ENCODE results near the gene NR3C1. TPM values are rescaled to one million over a fixed set of nuclear protein-coding genes. Genes with fewer than 3 reads are reported as not detected.

Gene NR3C1
- total RNA-seq, 1 donor from 2014 or later: 44.6 TPM

GRCh38 chr5:143306040-143306439 lies 97.4 kb downstream of the NR3C1 start:
- TF ChIP-seq, protein P1, sequence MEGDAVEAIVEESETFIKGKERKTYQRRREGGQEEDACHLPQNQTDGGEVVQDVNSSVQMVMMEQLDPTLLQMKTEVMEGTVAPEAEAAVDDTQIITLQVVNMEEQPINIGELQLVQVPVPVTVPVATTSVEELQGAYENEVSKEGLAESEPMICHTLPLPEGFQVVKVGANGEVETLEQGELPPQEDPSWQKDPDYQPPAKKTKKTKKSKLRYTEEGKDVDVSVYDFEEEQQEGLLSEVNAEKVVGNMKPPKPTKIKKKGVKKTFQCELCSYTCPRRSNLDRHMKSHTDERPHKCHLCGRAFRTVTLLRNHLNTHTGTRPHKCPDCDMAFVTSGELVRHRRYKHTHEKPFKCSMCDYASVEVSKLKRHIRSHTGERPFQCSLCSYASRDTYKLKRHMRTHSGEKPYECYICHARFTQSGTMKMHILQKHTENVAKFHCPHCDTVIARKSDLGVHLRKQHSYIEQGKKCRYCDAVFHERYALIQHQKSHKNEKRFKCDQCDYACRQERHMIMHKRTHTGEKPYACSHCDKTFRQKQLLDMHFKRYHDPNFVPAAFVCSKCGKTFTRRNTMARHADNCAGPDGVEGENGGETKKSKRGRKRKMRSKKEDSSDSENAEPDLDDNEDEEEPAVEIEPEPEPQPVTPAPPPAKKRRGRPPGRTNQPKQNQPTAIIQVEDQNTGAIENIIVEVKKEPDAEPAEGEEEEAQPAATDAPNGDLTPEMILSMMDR (IDR thresholded peaks at IDR 0.05): no peak
- H3K27ac Mint-ChIP-seq (ENCODE audit: unreplicated experiment): no peak overlapping the region

DNA sequence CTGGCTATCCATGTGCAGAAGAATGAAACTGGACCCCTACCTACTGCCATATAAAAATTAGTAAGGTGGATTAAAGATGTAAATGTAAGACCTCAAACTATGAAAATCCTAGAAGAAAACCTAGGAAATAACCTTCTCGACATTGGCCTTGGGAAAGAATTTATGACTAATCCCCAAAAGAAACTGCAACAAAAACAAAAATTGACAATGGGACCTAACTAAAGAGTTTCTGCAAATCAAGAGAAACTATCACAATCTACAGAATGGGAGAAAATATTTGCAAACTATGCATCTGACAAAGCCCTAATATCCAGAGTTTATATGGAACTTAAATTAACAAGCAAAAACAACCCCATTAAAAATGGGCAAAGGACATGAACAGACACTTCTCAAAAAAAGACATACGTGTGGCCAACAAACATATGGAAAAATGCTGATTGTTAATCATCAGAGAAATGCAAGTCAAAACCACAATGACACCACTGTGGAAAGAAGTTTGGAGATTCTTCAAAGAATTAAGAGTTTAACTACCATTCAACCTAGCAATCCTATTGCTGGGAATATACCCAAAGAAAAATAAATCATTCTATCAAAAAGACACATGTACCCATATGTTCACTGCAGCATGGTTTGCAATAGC lies 98.5 kb downstream of the NR3C1 start:
- peaks cover 31% of the 10 kb centered on the region for H3K36me3 Mint-ChIP-seq (ENCODE audit: low read depth)
- TF ChIP-seq, protein P1 (IDR thresholded peaks at IDR 0.05): no peak
- H3K9me3 Mint-ChIP-seq (ENCODE audit: low read depth): peaks cover 5% of the 10 kb centered on the region
- no peak for DNase-seq (ENCODE audit: low spot score)
- H3K4me1 Mint-ChIP-seq (ENCODE audit: low read depth): peaks cover 63% of the 10 kb centered on the region
- H3K27ac Mint-ChIP-seq (ENCODE audit: unreplicated experiment): no peak overlapping the region
- H3K4me3 Mint-ChIP-seq (ENCODE audit: unreplicated experiment): no peak overlapping the region
- no peaks in the 10 kb centered on the region for H3K27me3 Mint-ChIP-seq (ENCODE audit: low read depth)

More at GRCh38 chr5:143306040-143306439, 97.4 kb downstream of the NR3C1 start:
- peaks cover 24% of the 10 kb centered on the region for H3K36me3 Mint-ChIP-seq (ENCODE audit: low read depth)
- H3K4me3 Mint-ChIP-seq (ENCODE audit: unreplicated experiment): no peak overlapping the region
- no peaks in the 10 kb centered on the region for H3K27me3 Mint-ChIP-seq (ENCODE audit: low read depth)
- no peak for DNase-seq (ENCODE audit: low spot score)
- H3K4me1 Mint-ChIP-seq (ENCODE audit: low read depth): peaks cover 60% of the 10 kb centered on the region
- H3K9me3 Mint-ChIP-seq (ENCODE audit: low read depth): peaks cover 5% of the 10 kb centered on the region

- H3K36me3 Mint-ChIP-seq (ENCODE audit: low read depth): peaks cover 26% of the 10 kb centered on the region
- peaks cover 5% of the 10 kb centered on the region for H3K9me3 Mint-ChIP-seq (ENCODE audit: low read depth)
- DNase-seq (ENCODE audit: low spot score): no peak
- TF ChIP-seq, protein P1 (IDR thresholded peaks at IDR 0.05): no peak
- H3K4me3 Mint-ChIP-seq (ENCODE audit: unreplicated experiment): no peak overlapping the region
- H3K27me3 Mint-ChIP-seq (ENCODE audit: low read depth): no peaks in the 10 kb centered on the region
- no peak overlapping the region for H3K27ac Mint-ChIP-seq (ENCODE audit: unreplicated experiment)
- H3K4me1 Mint-ChIP-seq (ENCODE audit: low read depth): peaks cover 44% of the 10 kb centered on the region
Observed at GRCh38 chr5:143302341-143303045, 101.0 kb downstream of the NR3C1 start.

GRCh38 chr5:143297756-143298155 lies 105.7 kb downstream of the NR3C1 start:
- peaks cover 27% of the 10 kb centered on the region for H3K36me3 Mint-ChIP-seq (ENCODE audit: low read depth)
- H3K4me3 Mint-ChIP-seq (ENCODE audit: unreplicated experiment): no peak overlapping the region
- H3K27ac Mint-ChIP-seq (ENCODE audit: unreplicated experiment): no peak overlapping the region
- no peaks in the 10 kb centered on the region for H3K9me3 Mint-ChIP-seq (ENCODE audit: low read depth)
- TF ChIP-seq, protein P1 (IDR thresholded peaks at IDR 0.05): no peak
- no peak for DNase-seq (ENCODE audit: low spot score)
- peaks cover 27% of the 10 kb centered on the region for H3K4me1 Mint-ChIP-seq (ENCODE audit: low read depth)
- H3K27me3 Mint-ChIP-seq (ENCODE audit: low read depth): no peaks in the 10 kb centered on the region

DNA sequence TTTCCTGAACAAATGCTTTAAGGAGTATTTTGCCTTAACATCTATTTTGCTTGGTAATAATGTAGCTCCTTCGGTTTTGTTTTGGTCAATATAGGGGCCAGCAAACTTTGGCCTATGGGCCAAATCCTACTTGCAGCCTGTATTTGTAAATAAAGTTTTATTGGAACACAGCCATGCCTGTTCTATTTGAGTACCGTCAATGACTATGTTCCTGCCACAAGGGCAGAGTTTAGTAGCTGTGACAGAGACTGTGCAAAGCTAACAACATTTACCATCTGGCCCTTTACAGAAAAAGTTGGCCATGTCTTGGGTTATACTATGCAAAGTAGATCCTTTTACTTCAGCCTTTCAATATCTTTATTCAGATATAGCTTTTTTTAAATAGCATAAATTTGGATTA lies 113.4 kb downstream of the NR3C1 start:
- no peak for DNase-seq (ENCODE audit: low spot score)
- H3K27me3 Mint-ChIP-seq (ENCODE audit: low read depth): no peaks in the 10 kb centered on the region
- H3K4me3 Mint-ChIP-seq (ENCODE audit: unreplicated experiment): no peak overlapping the region
- no peaks in the 10 kb centered on the region for H3K9me3 Mint-ChIP-seq (ENCODE audit: low read depth)
- H3K36me3 Mint-ChIP-seq (ENCODE audit: low read depth): peaks cover 16% of the 10 kb centered on the region
- H3K4me1 Mint-ChIP-seq (ENCODE audit: low read depth): no peaks in the 10 kb centered on the region
- TF ChIP-seq, protein P1 (IDR thresholded peaks at IDR 0.05): no peak
- no peak overlapping the region for H3K27ac Mint-ChIP-seq (ENCODE audit: unreplicated experiment)

Measured in chondrocyte (in vitro differentiated cells).